WTC11 (cell line): ENCODE results near the gene CACNA1D. TPM values are rescaled to one million over a fixed set of nuclear protein-coding genes. Genes with fewer than 3 reads are reported as not detected.

Experiments
- ATAC-seq: fragments of 200-7000 bp; cut with Tn5 transposase; 2 replicates; pipeline ENCODE4 v1.10.0; 2021; ENCODE audit warnings: mild to moderate bottlenecking, moderate library complexity
- CTCF ChIA-PET: fragments of 300-600 bp; sonication (Branson Sonifier 250); formaldehyde crosslinking; loops from one replicate; lab custom pipeline; 2021; ENCODE audit warnings: antibody characterized with exemption; lab: Charles Lee
- POLR2A ChIA-PET: fragments of 350-600 bp; sonication (Branson Sonifier 250); formaldehyde crosslinking; loops from one replicate; lab custom pipeline; 2021; ENCODE audit warnings: antibody characterized with exemption; lab: Charles Lee
- DNase-seq: peaks from one replicate; pipeline ENCODE4 v3.0.0; 2021; ENCODE audit warnings: low spot score
- H3K27ac Mint-ChIP-seq: 2 replicates; pipeline ENCODE4 v1.8.0; 2021; ENCODE audit warnings: mixed read lengths
- H3K27me3 Mint-ChIP-seq: 2 replicates; pipeline ENCODE4 v1.8.0; 2021; ENCODE audit warnings: low read depth, mild to moderate bottlenecking, moderate library complexity, mixed read lengths
- H3K36me3 Mint-ChIP-seq: 2 replicates; pipeline ENCODE4 v1.8.0; 2021; ENCODE audit warnings: mixed read lengths
- H3K4me1 Mint-ChIP-seq: 2 replicates; pipeline ENCODE4 v1.8.0; 2022; ENCODE audit warnings: mixed read lengths
- H3K4me3 Mint-ChIP-seq: 2 replicates; pipeline ENCODE4 v1.8.0; 2021; ENCODE audit warnings: mild to moderate bottlenecking, moderate library complexity, mixed read lengths
- H3K9me3 Mint-ChIP-seq: 2 replicates; pipeline ENCODE4 v1.8.0; 2021; ENCODE audit warnings: mixed read lengths
- ELF4 ChIP-seq: sonication (generic); formaldehyde crosslinking; IDR thresholded peaks from 2 replicates; pipeline ENCODE4 v1.8.1; 2022; ENCODE audit warnings: low read depth, mild to moderate bottlenecking, moderate library complexity, missing genetic modification reagents
- EMX1 ChIP-seq: fragments of 250-450 bp; sonication (Bioruptor Pico); IDR thresholded peaks from 2 replicates; pipeline ENCODE4 v1.8.0; 2021; ENCODE audit warnings: mild to moderate bottlenecking
- ETV6 ChIP-seq: sonication (generic); formaldehyde crosslinking; IDR thresholded peaks from 2 replicates; pipeline ENCODE4 v1.8.1; 2022; ENCODE audit warnings: mild to moderate bottlenecking, missing genetic modification reagents
- FOXJ3 ChIP-seq: sonication (generic); formaldehyde crosslinking; IDR thresholded peaks from 2 replicates; pipeline ENCODE4 v1.9.0; 2021; ENCODE audit warnings: missing genetic modification reagents, mild to moderate bottlenecking, borderline replicate concordance
- MXD4 ChIP-seq: fragments of 250-450 bp; sonication (Bioruptor Pico); IDR thresholded peaks from 2 replicates; pipeline ENCODE4 v1.8.0; 2021; ENCODE audit warnings: mild to moderate bottlenecking, moderate library complexity, borderline replicate concordance
- NFATC4 ChIP-seq: fragments of 250-450 bp; sonication (Bioruptor Pico); IDR thresholded peaks from 2 replicates; pipeline ENCODE4 v1.9.0; 2021; ENCODE audit warnings: mild to moderate bottlenecking
- NFYB ChIP-seq: sonication (generic); formaldehyde crosslinking; conservative IDR thresholded peaks from 2 replicates; pipeline ENCODE4 v1.8.0; 2022; ENCODE audit warnings: low read depth, missing genetic modification reagents
- NR1H2 ChIP-seq: sonication (generic); formaldehyde crosslinking; IDR thresholded peaks from 2 replicates; pipeline ENCODE4 v1.9.0; 2021; ENCODE audit warnings: mild to moderate bottlenecking, moderate library complexity, missing genetic modification reagents
- OVOL2 ChIP-seq: fragments of 250-450 bp; sonication (Bioruptor Pico); IDR thresholded peaks from 2 replicates; pipeline ENCODE4 v1.9.0; 2021; ENCODE audit warnings: mild to moderate bottlenecking, borderline replicate concordance
- TEAD4 ChIP-seq: sonication (generic); formaldehyde crosslinking; IDR thresholded peaks from 2 replicates; pipeline ENCODE4 v1.8.0; 2022; ENCODE audit warnings: mild to moderate bottlenecking, missing genetic modification reagents
- ZNF263 ChIP-seq: sonication (generic); formaldehyde crosslinking; IDR thresholded peaks from 2 replicates; pipeline ENCODE4 v1.8.1; 2022; ENCODE audit warnings: low read depth, mild to moderate bottlenecking, moderate library complexity, missing genetic modification reagents
- total RNA-seq: library from RNA; stranded (reverse); gene quantifications from 3 replicates; pipeline ENCODE4 v1.2.3, GENCODE V29; 2021
- TF ChIP-seq, protein P1 (sequence below): sonication (generic); formaldehyde crosslinking; conservative IDR thresholded peaks from 2 replicates; pipeline ENCODE4 v1.8.1; 2023; ENCODE audit warnings: mild to moderate bottlenecking, low read depth, missing genetic modification reagents, moderate library complexity
- TF ChIP-seq, protein P2 (sequence below): fragments of 250-450 bp; sonication (Bioruptor Pico); IDR thresholded peaks from 2 replicates; pipeline ENCODE4 v1.9.0; 2021; ENCODE audit warnings: mild to moderate bottlenecking, borderline replicate concordance
- TF ChIP-seq, protein P3 (sequence below): sonication (generic); formaldehyde crosslinking; conservative IDR thresholded peaks from 2 replicates; pipeline ENCODE4 v1.8.1; 2022; ENCODE audit warnings: mild to moderate bottlenecking, missing genetic modification reagents
- TF ChIP-seq, protein P4 (sequence below): sonication (generic); formaldehyde crosslinking; IDR thresholded peaks from 2 replicates; pipeline ENCODE4 v1.8.0; 2023; ENCODE audit warnings: missing genetic modification reagents
- TF ChIP-seq, protein P5 (sequence below): sonication (generic); formaldehyde crosslinking; IDR thresholded peaks from 2 replicates; pipeline ENCODE4 v1.8.0; 2022; ENCODE audit warnings: missing genetic modification reagents
- TF ChIP-seq, protein P6 (sequence below): sonication (generic); formaldehyde crosslinking; IDR thresholded peaks from 2 replicates; pipeline ENCODE4 v1.8.1; 2022; ENCODE audit warnings: low read depth, mild to moderate bottlenecking, moderate library complexity, missing genetic modification reagents, borderline replicate concordance

Gene CACNA1D
- total RNA-seq, 1 experiment from 2014 or later, result 2.3 TPM

DNA sequence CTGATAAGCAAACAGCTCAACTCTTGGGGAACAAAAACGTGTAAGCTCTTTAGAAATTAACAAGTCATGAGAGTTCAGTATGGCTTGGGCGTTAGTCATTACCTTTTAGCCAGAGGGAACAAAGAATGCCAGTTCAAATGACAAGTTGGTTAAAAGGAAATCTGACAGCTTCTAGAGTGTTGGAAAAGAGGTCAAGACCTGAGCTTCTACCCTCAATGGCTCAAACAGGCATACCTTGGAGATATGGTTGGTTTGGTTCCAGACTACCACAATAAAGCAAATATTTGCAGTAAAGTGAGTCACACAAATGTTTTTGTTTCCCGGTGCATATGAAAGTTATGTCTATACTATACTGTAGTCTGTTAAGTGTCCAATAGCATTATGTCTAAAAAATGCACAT is 136.1 kb downstream of the CACNA1D start:
- no peak overlapping the region for H3K27ac Mint-ChIP-seq
- DNase-seq (no peak), ATAC-seq (no peak)
- no peaks in the 10 kb centered on the region for H3K36me3 Mint-ChIP-seq
- TF ChIP-seq ETV6 (CRISPR knock-in tag) (no peak), ELF4 (no peak), MXD4 (CRISPR knock-in tag) (no peak)
- TF ChIP-seq, protein P1, sequence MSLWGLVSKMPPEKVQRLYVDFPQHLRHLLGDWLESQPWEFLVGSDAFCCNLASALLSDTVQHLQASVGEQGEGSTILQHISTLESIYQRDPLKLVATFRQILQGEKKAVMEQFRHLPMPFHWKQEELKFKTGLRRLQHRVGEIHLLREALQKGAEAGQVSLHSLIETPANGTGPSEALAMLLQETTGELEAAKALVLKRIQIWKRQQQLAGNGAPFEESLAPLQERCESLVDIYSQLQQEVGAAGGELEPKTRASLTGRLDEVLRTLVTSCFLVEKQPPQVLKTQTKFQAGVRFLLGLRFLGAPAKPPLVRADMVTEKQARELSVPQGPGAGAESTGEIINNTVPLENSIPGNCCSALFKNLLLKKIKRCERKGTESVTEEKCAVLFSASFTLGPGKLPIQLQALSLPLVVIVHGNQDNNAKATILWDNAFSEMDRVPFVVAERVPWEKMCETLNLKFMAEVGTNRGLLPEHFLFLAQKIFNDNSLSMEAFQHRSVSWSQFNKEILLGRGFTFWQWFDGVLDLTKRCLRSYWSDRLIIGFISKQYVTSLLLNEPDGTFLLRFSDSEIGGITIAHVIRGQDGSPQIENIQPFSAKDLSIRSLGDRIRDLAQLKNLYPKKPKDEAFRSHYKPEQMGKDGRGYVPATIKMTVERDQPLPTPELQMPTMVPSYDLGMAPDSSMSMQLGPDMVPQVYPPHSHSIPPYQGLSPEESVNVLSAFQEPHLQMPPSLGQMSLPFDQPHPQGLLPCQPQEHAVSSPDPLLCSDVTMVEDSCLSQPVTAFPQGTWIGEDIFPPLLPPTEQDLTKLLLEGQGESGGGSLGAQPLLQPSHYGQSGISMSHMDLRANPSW (CRISPR knock-in tag), result no peak
- ChIA-PET POLR2A (no interaction called here), CTCF (no interaction called here)
- H3K9me3 Mint-ChIP-seq, result peaks cover 17% of the 10 kb centered on the region
- no peak overlapping the region for H3K4me3 Mint-ChIP-seq
- H3K4me1 Mint-ChIP-seq, result no peaks in the 10 kb centered on the region
- H3K27me3 Mint-ChIP-seq, result no peaks in the 10 kb centered on the region

DNA sequence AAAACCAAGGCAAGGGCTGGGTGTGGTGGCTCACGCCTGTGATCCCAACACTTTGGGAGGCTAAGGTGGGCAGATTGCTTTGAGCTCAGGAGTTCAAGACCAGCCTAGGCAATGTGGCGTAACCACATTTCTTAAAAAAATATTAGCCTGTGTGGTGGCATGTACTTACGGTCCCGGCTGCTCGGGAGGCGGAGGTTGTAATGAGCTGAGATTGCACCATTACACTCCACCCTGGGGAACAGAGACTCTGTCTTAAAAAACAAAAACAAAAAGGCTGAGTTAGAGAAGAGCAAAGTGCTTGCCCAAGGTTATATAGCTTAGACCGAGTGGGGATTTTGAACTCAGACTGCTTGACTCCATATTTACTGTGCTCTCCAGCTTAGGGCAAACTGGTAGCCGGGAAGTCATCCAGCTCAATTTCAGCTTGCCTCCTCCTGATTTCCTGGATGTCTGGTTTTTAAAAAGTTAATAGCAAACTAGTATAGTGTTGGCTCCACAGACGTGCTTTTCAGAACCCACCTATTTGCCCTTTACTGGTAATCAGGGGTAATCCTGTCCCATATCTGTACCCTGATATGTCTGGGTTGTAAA is 138.9 kb downstream of the CACNA1D start:
- ChIA-PET POLR2A (no interaction called here), CTCF (interaction anchor here (1.4 kb wide), 1 partner anchor 15 kb away, joined by 3 read pairs; no protein-coding TSS in a partner anchor)
- Mint-ChIP-seq H3K9me3 (peaks cover 17% of the 10 kb centered on the region), H3K4me3 (no peak overlapping the region), H3K27ac (no peak overlapping the region), H3K4me1 (no peaks in the 10 kb centered on the region), H3K27me3 (no peaks in the 10 kb centered on the region), H3K36me3 (no peaks in the 10 kb centered on the region)
- no peak for TF ChIP-seq NFATC4 (CRISPR knock-in tag)
- TF ChIP-seq, protein P2, sequence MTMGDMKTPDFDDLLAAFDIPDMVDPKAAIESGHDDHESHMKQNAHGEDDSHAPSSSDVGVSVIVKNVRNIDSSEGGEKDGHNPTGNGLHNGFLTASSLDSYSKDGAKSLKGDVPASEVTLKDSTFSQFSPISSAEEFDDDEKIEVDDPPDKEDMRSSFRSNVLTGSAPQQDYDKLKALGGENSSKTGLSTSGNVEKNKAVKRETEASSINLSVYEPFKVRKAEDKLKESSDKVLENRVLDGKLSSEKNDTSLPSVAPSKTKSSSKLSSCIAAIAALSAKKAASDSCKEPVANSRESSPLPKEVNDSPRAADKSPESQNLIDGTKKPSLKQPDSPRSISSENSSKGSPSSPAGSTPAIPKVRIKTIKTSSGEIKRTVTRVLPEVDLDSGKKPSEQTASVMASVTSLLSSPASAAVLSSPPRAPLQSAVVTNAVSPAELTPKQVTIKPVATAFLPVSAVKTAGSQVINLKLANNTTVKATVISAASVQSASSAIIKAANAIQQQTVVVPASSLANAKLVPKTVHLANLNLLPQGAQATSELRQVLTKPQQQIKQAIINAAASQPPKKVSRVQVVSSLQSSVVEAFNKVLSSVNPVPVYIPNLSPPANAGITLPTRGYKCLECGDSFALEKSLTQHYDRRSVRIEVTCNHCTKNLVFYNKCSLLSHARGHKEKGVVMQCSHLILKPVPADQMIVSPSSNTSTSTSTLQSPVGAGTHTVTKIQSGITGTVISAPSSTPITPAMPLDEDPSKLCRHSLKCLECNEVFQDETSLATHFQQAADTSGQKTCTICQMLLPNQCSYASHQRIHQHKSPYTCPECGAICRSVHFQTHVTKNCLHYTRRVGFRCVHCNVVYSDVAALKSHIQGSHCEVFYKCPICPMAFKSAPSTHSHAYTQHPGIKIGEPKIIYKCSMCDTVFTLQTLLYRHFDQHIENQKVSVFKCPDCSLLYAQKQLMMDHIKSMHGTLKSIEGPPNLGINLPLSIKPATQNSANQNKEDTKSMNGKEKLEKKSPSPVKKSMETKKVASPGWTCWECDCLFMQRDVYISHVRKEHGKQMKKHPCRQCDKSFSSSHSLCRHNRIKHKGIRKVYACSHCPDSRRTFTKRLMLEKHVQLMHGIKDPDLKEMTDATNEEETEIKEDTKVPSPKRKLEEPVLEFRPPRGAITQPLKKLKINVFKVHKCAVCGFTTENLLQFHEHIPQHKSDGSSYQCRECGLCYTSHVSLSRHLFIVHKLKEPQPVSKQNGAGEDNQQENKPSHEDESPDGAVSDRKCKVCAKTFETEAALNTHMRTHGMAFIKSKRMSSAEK (CRISPR knock-in tag), result no peak
- no peak for TF ChIP-seq OVOL2 (CRISPR knock-in tag)
- DNase-seq (no peak), ATAC-seq (no peak)

DNA sequence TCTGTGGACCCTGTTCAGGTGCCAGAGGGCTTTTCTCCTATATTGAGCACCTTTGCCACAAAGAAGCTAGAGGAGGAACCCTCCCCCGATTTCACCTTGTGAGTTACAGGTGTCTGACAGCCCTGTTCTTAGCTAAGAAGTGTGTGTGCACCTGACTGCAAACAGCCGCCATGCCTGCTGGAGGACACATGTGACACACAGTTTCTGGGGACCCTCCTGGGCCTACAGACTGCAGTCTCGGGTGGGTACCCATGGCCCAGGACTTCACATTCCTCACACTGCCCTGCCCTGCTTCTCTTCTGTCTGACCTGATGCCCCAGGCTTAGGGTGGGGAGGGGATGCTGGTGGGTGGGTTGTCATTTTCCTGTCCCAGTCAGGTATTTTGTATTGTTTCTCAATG is 140.6 kb downstream of the CACNA1D start:
- no peaks in the 10 kb centered on the region for H3K36me3 Mint-ChIP-seq
- no peak overlapping the region for H3K27ac Mint-ChIP-seq
- H3K4me3 Mint-ChIP-seq, result no peak overlapping the region
- no peak for ATAC-seq
- no peak for DNase-seq
- no peaks in the 10 kb centered on the region for H3K4me1 Mint-ChIP-seq
- POLR2A ChIA-PET, result no interaction called here
- peaks cover 17% of the 10 kb centered on the region for H3K9me3 Mint-ChIP-seq
- CTCF ChIA-PET, result interaction anchor here (1.4 to 1.5 kb wide), 2 partner anchors 9 to 17 kb away, joined by 3 read pairs; no protein-coding TSS in a partner anchor
- no peaks in the 10 kb centered on the region for H3K27me3 Mint-ChIP-seq
- TF ChIP-seq NFYB (CRISPR knock-in tag) (no peak), NR1H2 (CRISPR knock-in tag) (no peak), EMX1 (CRISPR knock-in tag) (no peak), ZNF263 (CRISPR knock-in tag) (no peak), ELF4 (no peak), TEAD4 (CRISPR knock-in tag) (no peak), FOXJ3 (CRISPR knock-in tag) (no peak)
- TF ChIP-seq, protein P3, sequence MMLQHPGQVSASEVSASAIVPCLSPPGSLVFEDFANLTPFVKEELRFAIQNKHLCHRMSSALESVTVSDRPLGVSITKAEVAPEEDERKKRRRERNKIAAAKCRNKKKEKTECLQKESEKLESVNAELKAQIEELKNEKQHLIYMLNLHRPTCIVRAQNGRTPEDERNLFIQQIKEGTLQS (CRISPR knock-in tag), result no peak
- TF ChIP-seq, protein P4, sequence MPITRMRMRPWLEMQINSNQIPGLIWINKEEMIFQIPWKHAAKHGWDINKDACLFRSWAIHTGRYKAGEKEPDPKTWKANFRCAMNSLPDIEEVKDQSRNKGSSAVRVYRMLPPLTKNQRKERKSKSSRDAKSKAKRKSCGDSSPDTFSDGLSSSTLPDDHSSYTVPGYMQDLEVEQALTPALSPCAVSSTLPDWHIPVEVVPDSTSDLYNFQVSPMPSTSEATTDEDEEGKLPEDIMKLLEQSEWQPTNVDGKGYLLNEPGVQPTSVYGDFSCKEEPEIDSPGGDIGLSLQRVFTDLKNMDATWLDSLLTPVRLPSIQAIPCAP (CRISPR knock-in tag), result no peak
- TF ChIP-seq, protein P5, sequence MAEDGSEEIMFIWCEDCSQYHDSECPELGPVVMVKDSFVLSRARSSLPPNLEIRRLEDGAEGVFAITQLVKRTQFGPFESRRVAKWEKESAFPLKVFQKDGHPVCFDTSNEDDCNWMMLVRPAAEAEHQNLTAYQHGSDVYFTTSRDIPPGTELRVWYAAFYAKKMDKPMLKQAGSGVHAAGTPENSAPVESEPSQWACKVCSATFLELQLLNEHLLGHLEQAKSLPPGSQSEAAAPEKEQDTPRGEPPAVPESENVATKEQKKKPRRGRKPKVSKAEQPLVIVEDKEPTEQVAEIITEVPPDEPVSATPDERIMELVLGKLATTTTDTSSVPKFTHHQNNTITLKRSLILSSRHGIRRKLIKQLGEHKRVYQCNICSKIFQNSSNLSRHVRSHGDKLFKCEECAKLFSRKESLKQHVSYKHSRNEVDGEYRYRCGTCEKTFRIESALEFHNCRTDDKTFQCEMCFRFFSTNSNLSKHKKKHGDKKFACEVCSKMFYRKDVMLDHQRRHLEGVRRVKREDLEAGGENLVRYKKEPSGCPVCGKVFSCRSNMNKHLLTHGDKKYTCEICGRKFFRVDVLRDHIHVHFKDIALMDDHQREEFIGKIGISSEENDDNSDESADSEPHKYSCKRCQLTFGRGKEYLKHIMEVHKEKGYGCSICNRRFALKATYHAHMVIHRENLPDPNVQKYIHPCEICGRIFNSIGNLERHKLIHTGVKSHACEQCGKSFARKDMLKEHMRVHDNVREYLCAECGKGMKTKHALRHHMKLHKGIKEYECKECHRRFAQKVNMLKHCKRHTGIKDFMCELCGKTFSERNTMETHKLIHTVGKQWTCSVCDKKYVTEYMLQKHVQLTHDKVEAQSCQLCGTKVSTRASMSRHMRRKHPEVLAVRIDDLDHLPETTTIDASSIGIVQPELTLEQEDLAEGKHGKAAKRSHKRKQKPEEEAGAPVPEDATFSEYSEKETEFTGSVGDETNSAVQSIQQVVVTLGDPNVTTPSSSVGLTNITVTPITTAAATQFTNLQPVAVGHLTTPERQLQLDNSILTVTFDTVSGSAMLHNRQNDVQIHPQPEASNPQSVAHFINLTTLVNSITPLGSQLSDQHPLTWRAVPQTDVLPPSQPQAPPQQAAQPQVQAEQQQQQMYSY (CRISPR knock-in tag), result no peak
- TF ChIP-seq, protein P6, sequence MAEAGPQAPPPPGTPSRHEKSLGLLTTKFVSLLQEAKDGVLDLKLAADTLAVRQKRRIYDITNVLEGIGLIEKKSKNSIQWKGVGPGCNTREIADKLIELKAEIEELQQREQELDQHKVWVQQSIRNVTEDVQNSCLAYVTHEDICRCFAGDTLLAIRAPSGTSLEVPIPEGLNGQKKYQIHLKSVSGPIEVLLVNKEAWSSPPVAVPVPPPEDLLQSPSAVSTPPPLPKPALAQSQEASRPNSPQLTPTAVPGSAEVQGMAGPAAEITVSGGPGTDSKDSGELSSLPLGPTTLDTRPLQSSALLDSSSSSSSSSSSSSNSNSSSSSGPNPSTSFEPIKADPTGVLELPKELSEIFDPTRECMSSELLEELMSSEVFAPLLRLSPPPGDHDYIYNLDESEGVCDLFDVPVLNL, result no peak
